ENCODE measurements around the gene PPP1R27.

The PPP1R27 gene

GRCh38 chr17:81860756-81861568, 26.1 kb upstream of the PPP1R27 start:
- DNase-seq (ENCODE audit: low spot score) = peak; percentile 100

DNA sequence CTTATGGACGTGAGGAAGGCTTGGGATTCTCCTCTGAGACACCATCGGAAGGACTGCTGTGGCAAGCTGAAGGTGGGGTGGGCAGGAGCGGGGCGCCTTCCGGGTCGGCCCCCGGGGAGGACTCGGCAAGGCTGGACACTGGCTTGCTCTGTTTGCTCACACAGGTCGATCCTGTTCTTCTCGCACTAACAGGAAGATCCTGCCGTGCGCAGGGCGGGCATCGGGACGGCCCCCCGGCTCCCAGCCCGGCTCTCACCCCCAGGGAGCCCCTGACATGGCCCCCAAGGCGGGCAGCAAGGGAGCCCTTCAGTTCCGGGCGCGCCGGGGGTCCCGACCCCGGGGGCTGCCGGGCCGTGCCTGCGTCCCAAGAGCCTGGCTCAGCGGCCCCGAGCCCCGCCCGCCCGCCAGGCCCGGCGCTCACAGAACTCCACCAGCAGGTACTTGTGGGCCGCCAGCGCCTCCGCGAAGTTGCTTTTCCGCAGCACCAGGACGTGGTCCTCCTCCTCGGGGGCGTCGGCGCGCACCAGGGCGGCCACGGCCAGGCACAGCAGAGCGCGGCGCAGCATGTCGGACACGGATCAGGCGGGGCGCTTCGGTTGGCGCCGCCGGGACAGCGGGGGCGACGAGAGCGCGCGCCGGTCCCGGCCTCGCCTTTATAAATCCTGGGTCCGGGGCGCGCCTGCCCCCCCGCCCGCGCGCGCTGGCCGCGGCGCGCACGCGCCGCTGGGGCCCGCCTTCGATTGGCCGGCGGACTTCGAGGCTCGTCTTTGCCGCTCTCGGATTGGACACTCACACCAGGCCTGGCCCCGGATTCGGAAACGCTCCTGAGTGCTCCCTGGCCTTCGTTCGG, 25.3 kb upstream of the PPP1R27 start, which contains the start of gene P4HB:
Gene P4HB (minus strand): TSS at position 630 of the 850 bp plus-strand sequence. CDS start 64 bp downstream, at position 566.
- DNase-seq (ENCODE audit: low spot score) = no peak

DNA sequence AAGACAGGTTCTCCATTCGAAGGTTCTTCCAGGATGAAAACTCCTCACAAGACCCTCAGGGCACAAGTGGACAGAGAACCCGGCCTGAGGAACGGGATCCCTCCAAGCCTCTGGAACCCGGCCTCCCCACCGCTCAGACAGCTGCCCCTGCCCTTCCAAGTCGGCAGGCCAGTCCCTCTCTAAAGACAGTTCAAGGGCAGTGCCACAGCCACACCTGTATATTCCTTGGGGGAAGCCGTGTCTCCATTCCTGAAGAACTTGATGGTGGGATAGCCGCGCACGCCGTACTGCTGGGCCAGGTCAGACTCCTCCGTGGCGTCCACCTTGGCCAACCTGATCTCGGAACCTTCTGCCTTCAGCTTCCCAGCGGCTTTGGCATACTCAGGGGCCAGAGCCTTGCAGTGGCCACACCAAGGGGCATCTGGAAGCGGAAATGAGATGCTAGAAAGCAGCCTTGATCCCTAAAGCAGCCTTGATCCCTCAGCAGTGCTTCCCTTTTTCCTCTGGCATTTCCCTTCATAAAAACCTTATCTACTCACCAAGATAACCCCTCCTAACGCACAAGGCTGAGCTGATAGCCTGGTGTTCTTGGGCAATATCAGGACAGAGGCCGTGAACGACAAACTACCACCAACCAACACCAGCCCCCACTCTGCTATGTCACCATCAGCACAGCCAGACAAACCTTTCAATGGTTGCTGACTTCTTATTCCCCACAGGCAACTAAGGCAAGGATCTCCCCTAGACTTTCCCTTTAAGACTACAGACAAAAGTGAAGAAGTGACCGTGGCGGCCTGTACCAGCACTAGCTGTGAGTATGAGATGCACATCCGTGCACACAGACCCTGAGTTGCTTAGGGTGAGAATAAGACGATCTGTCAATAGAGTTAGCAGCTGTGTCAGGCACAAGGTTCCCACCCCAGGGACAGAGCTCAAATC, 24.4 kb upstream of the PPP1R27 start:
- no peak for DNase-seq (ENCODE audit: low spot score)

- DNase-seq (ENCODE audit: low spot score) = no peak
Measured at GRCh38 chr17:81858170-81858966, 23.5 kb upstream of the PPP1R27 start.

DNA sequence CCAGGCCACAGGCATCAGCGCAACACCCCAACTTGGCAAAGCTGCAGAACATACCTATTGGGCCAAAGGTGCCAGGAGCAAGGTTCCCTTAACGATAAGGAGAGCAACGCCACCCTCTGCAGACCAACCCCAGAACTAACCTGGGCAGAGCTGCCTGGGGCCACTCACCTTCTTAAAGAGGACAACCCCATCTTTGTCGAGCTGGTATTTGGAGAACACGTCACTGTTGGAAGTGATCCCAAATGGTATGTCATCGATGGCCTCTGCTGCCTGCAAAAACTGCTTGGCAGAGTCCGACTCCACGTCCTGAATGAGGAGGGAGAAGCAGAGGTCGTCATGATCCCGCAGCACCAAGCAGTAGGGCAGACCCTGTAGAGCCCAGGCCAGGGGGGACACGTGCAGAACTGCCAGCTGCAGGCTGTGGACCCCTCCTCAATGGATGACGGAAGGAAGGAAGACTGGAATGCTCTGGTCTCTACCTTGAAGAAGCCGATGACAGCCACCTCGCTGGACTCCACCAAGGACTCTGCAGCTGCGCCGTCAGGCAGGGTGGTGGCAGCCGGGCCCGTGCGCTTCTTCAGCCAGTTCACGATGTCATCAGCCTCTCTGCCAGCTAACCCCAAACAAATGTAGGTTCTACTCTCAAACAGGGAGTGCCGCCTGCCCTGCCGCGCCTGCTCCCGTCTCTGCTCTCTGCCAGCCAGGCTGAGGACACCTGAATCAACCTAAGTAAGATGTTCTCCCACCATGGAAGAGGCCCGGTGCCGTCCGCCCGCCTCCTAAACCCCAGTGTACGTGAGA, 20.3 kb upstream of the PPP1R27 start:
- DNase-seq (ENCODE audit: low spot score) = peak; percentile 75

DNA sequence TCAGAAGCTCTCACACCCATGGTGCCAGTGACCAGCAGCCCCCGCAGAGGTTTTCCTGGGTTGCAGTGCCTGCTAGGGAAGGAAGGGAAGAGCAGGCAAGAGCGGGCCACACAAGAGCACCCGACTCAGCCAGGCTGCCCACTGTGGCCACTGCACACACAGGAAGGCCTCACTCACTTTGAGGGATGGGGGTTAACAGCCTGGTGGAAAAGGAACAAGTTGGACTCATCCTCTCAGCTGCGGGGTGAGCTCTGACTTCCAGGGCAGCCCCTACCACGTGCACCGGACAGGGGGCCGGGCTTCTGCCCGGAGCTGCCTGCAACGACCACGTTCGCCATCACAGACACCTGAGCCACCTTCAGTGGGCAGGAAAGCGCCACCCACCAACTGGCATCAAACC, 17.4 kb upstream of the PPP1R27 start:
- DNase-seq (ENCODE audit: low spot score) = no peak

GRCh38 chr17:81851423-81851822, 16.6 kb upstream of the PPP1R27 start:
- DNase-seq (ENCODE audit: low spot score) = no peak

- DNase-seq (ENCODE audit: low spot score) = no peak
Measured at GRCh38 chr17:81849457-81849856, 14.6 kb upstream of the PPP1R27 start.

- DNase-seq (ENCODE audit: low spot score) = no peak
Measured at GRCh38 chr17:81846743-81847689, 12.2 kb upstream of the PPP1R27 start.

- DNase-seq (ENCODE audit: low spot score) = no peak
Measured at GRCh38 chr17:81845881-81846742, 11.3 kb upstream of the PPP1R27 start.

GRCh38 chr17:81845361-81845760, 10.5 kb upstream of the PPP1R27 start:
- no peak for DNase-seq (ENCODE audit: low spot score)

DNA sequence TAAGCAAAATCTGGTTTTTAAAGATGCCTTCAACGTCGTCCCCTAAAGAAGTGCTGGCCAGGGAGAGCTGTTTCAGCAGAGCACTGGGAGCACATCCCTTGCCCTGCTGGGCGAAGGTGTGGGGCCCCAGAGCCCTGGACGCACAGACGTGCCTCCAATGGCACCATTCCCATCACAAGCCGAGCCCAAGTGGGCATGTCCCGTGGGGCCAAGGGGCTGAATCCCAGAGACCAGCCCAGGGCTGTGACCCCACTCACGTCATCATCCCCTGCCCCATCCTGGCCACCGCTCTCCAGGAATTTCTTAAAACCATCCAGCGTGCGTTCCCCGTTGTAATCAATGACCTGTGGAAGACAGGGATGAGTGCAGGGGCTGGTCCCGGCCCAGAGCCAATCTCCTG, 10.0 kb upstream of the PPP1R27 start:
- no peak for DNase-seq (ENCODE audit: low spot score)

DNA sequence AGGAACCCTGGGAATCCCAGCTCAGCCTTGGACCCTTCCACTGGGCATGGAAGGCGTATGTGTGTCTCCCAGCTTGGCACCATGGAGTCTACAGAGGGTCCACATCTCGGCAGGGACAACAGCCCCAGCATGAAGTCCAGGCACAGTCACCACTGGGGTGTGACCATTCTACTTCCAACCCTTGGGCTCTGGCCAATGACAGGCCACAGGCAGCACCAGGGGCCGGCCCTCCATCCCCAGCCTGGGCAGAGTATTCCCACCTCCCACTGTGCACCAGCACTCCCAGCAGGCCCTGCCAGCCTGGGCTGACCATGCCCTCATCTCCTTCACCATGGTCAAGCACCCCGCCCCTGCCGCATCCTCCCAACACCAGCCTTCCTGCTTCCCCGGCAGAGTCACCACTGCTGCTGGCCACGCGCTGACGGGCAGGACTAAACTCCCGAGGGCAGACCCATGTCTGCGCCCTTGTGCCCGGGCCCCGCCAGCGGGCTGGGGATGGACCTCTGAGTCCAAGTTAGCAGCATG, 9.5 kb upstream of the PPP1R27 start:
- DNase-seq (ENCODE audit: low spot score) = no peak

GRCh38 chr17:81843713-81844326, 9.0 kb upstream of the PPP1R27 start:
- DNase-seq (ENCODE audit: low spot score) = no peak

DNA sequence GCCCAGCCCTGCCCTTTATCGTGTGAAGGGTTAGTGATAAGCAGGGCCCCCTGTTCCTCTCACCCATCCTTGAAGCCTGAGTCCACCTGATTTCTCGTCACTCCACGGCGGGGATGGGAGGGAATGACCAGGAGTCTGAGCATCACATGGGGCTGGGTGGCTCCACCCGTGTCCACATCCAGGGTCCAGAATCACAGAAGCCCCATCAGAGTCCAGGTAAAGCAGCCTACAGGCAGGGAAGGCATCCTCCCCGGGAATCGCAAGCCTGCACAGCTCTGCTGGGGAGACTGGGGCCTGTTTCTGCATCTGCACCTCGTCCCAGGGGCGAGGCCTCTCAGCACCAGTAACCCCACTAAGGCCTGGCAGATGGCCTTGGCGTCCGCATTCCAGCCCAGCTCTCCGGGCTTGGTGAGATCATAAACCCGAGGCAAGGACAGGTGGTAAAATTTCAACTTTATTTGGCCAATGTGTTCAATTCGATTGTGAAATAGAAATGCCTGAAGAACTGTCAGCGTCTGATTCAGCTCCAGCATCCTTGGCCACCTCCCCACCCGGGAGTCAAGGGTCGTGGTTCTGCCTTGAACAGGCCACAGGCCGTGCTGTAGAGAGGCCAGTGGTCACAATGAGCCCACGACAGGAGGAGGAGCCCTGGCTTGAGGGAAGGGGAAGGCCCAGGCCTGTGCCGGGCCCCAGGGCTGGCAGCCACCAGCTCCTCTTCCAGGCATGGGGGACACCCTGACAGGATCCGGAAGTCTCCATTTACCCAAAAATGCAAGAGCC, 8.1 kb upstream of the PPP1R27 start:
- no peak for DNase-seq (ENCODE audit: low spot score)

DNA sequence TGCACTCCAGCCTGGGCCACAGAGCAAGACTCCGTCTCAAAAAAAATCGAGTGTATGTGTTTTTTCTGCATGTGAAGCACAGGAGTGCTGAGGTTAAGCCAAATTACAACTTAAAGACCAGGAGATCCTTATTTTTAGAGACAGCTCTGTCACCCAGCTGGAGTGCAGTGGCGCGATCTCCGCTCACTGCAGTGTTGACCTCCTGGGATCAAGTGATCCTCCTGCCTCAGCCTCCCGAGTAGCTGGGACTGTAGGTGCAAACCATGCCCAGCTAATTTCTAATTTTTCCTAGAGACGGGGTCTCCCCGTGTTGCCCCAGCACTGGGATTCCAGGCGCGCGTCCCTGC, 7.5 kb upstream of the PPP1R27 start:
- no peak for DNase-seq (ENCODE audit: low spot score)

GRCh38 chr17:81841866-81842265, 7.0 kb upstream of the PPP1R27 start:
- DNase-seq (ENCODE audit: low spot score) = no peak

Data from cerebellar cortex (tissue), 1 donor.